ENCODE measurements around the gene AAR2.
A peak's percentile ranks its signal among the peaks of the same experiment; 100 is the strongest.

Gene AAR2

GRCh38 chr20:36274181-36274841 lies 38.0 kb downstream of the AAR2 start:
- H3K36me3 Mint-ChIP-seq (ENCODE audit: low read depth) = no peaks in the 10 kb centered on the region
- no peak for TF ChIP-seq CTCF (IDR thresholded peaks at IDR 0.05; ENCODE audit: unreplicated experiment in 3 of 3)
- peaks cover 11% of the 10 kb centered on the region for H3K4me1 Mint-ChIP-seq
- peaks cover 15% of the 10 kb centered on the region for H3K27me3 Mint-ChIP-seq (ENCODE audit: low read depth)
- H3K27ac Mint-ChIP-seq = no peak overlapping the region
- peak overlapping the region in 1 of 3 experiments; percentile 23 for H3K4me3 Mint-ChIP-seq
- no peaks in the 10 kb centered on the region for H3K9me3 Mint-ChIP-seq

GRCh38 chr20:36275011-36275410 lies 38.7 kb downstream of the AAR2 start:
- H3K9me3 Mint-ChIP-seq = no peaks in the 10 kb centered on the region
- no peaks in the 10 kb centered on the region for H3K36me3 Mint-ChIP-seq (ENCODE audit: low read depth)
- peaks cover 16% of the 10 kb centered on the region for H3K27me3 Mint-ChIP-seq (ENCODE audit: low read depth)
- TF ChIP-seq CTCF (IDR thresholded peaks at IDR 0.05; ENCODE audit: unreplicated experiment in 3 of 3) = no peak
- H3K4me1 Mint-ChIP-seq = peaks cover 11% of the 10 kb centered on the region
- H3K27ac Mint-ChIP-seq = no peak overlapping the region
- no peak overlapping the region for H3K4me3 Mint-ChIP-seq

- no peaks in the 10 kb centered on the region for H3K9me3 Mint-ChIP-seq
- peaks cover 11% of the 10 kb centered on the region for H3K4me1 Mint-ChIP-seq
- TF ChIP-seq CTCF (IDR thresholded peaks at IDR 0.05; ENCODE audit: unreplicated experiment in 3 of 3) = no peak
- no peaks in the 10 kb centered on the region for H3K36me3 Mint-ChIP-seq (ENCODE audit: low read depth)
- no peak overlapping the region for H3K27ac Mint-ChIP-seq
- no peak overlapping the region for H3K4me3 Mint-ChIP-seq
- H3K27me3 Mint-ChIP-seq (ENCODE audit: low read depth) = peaks cover 22% of the 10 kb centered on the region
Observed at GRCh38 chr20:36275441-36276189, 39.3 kb downstream of the AAR2 start.

GRCh38 chr20:36277546-36277945 lies 41.3 kb downstream of the AAR2 start:
- H3K27ac Mint-ChIP-seq = no peak overlapping the region
- no peaks in the 10 kb centered on the region for H3K9me3 Mint-ChIP-seq
- H3K4me1 Mint-ChIP-seq = peaks cover 11% of the 10 kb centered on the region
- TF ChIP-seq CTCF (IDR thresholded peaks at IDR 0.05; ENCODE audit: unreplicated experiment in 3 of 3) = no peak
- H3K4me3 Mint-ChIP-seq = no peak overlapping the region
- H3K36me3 Mint-ChIP-seq (ENCODE audit: low read depth) = no peaks in the 10 kb centered on the region
- H3K27me3 Mint-ChIP-seq (ENCODE audit: low read depth) = peaks cover 32% of the 10 kb centered on the region

- Mint-ChIP-seq H3K9me3 (peaks cover 2% of the 10 kb centered on the region), H3K4me3 (no peak overlapping the region), H3K4me1 (peaks cover 6% of the 10 kb centered on the region), H3K27me3 (ENCODE audit: low read depth) (peaks cover 39% of the 10 kb centered on the region), H3K36me3 (ENCODE audit: low read depth) (no peaks in the 10 kb centered on the region), H3K27ac (no peak overlapping the region)
- TF ChIP-seq CTCF (IDR thresholded peaks at IDR 0.05; ENCODE audit: unreplicated experiment in 3 of 3) = no peak
Observed at GRCh38 chr20:36279362-36279761, 43.1 kb downstream of the AAR2 start.
